HG02623 (cell line): ENCODE results near the gene ZFAND3.

Experiments
- ATAC-seq: cut with Tn5 transposase; IDR thresholded peaks from one replicate; pipeline ENCODE4 v1.9.1; 2021; ENCODE audit warnings: moderate library complexity; ENCODE audit not compliant: unreplicated experiment

ZFAND3 gene

GRCh38 chr6:37826993-37827392 is 7.5 kb downstream of the ZFAND3 start:
- no peak for ATAC-seq

GRCh38 chr6:37827603-37828265 is 8.2 kb downstream of the ZFAND3 start:
- no peak for ATAC-seq

- no peak for ATAC-seq
Observed at GRCh38 chr6:37830225-37830624, 10.7 kb downstream of the ZFAND3 start.

GRCh38 chr6:37831457-37831856 is 11.9 kb downstream of the ZFAND3 start:
- ATAC-seq, result no peak

- no peak for ATAC-seq
Observed at GRCh38 chr6:37835923-37836322, 16.4 kb downstream of the ZFAND3 start.

- ATAC-seq, result no peak
Observed at GRCh38 chr6:37838219-37838921, 18.8 kb downstream of the ZFAND3 start.

- ATAC-seq, result no peak
Observed at GRCh38 chr6:37840143-37840939, 20.8 kb downstream of the ZFAND3 start.

- ATAC-seq, result no peak
Observed at GRCh38 chr6:37840940-37841300, 21.4 kb downstream of the ZFAND3 start.

- ATAC-seq, result no peak
Observed at GRCh38 chr6:37845026-37845911, 25.7 kb downstream of the ZFAND3 start.

GRCh38 chr6:37845930-37846329 is 26.4 kb downstream of the ZFAND3 start:
- ATAC-seq, result no peak

GRCh38 chr6:37847704-37848103 is 28.2 kb downstream of the ZFAND3 start:
- ATAC-seq, result no peak

- ATAC-seq, result no peak
Observed at GRCh38 chr6:37848371-37848770, 28.8 kb downstream of the ZFAND3 start.

- no peak for ATAC-seq
Observed at GRCh38 chr6:37850260-37850659, 30.7 kb downstream of the ZFAND3 start.

- no peak for ATAC-seq
Observed at GRCh38 chr6:37850728-37851285, 31.3 kb downstream of the ZFAND3 start.

- no peak for ATAC-seq
Observed at GRCh38 chr6:37851997-37852524, 32.5 kb downstream of the ZFAND3 start.

GRCh38 chr6:37856285-37856684 is 36.8 kb downstream of the ZFAND3 start:
- ATAC-seq, result no peak

- ATAC-seq, result no peak
Observed at GRCh38 chr6:37858363-37858762, 38.8 kb downstream of the ZFAND3 start.

- no peak for ATAC-seq
Observed at GRCh38 chr6:37860226-37860839, 40.8 kb downstream of the ZFAND3 start.

GRCh38 chr6:37861452-37861851 is 41.9 kb downstream of the ZFAND3 start:
- ATAC-seq, result no peak

GRCh38 chr6:37862430-37862829 is 42.9 kb downstream of the ZFAND3 start:
- no peak for ATAC-seq
